Endothelial cell of umbilical vein (primary cell): ENCODE results near the gene MARVELD3. TPM values are rescaled to one million over a fixed set of nuclear protein-coding genes. Genes with fewer than 3 reads are reported as not detected.
"Not testable (repeated sequence)": the region's sequence is repeated elsewhere in the genome, so short reads cannot be mapped to it uniquely, and the experiment has no call there.

Source experiments
- BruUV-seq: library from RNA; stranded (reverse); fragments of 400-500 nt; replicated peaks from 2 replicates; lab custom pipeline; 2021; lab: Mats Ljungman, UMichigan
- CTCF ChIA-PET: fragments of 300-600, 350-600 bp; sonication (Branson Sonifier 250); formaldehyde crosslinking; loops from one replicate; lab custom pipeline; 2021; ENCODE audit warnings: antibody characterized with exemption, inconsistent platforms; lab: Charles Lee
- POLR2A ChIA-PET: fragments of 300-600, 350-600 bp; sonication (Branson Sonifier 250); formaldehyde crosslinking; loops from one replicate; lab custom pipeline; 2021; ENCODE audit warnings: antibody characterized with exemption, inconsistent platforms; lab: Charles Lee
- DNase-seq: peaks from one replicate; pipeline ENCODE4 v3.0.0-alpha.2; 2011; ENCODE audit warnings: low read depth, low spot score
- FAIRE-seq: peaks from 2 replicates; lab custom pipeline; 2011; peaks lifted over from hg19 to GRCh38; lab: Jason Lieb, UNC
- H2AFZ ChIP-seq: 2 replicates; pipeline ENCODE4 v1.6.0; 2012; ENCODE audit warnings: low read depth, low read length, control low read depth, inconsistent platforms
- H3K27ac ChIP-seq: 2 replicates; pipeline ENCODE4 v1.5.1; 2011; ENCODE audit warnings: low read depth, mild to moderate bottlenecking, control low read depth, low read length, moderate library complexity; ENCODE audit not compliant: insufficient read depth
- H3K27me3 ChIP-seq, 2 experiments: 2 replicates each; pipeline versions ENCODE4 v1.6.0 to v1.6.1; 2011; ENCODE audit warnings: low read length in 2 of 2, mixed read lengths in 1 of 2; ENCODE audit not compliant: control insufficient read depth in 2 of 2, insufficient read depth in 2 of 2
- H3K36me3 ChIP-seq, 2 experiments: 2 replicates in 1 of 2; 3 replicates in 1 of 2; pipeline ENCODE4 v1.5.1; 2011; ENCODE audit warnings: low read length in 2 of 2, mild to moderate bottlenecking in 1 of 2, moderate library complexity in 1 of 2; ENCODE audit not compliant: control insufficient read depth in 2 of 2, insufficient read depth in 2 of 2; ENCODE audit errors: extremely low read depth in 1 of 2
- H3K4me1 ChIP-seq: 3 replicates; pipeline ENCODE4 v1.5.1; 2011; ENCODE audit warnings: mild to moderate bottlenecking, low read length; ENCODE audit not compliant: control insufficient read depth, insufficient read depth; ENCODE audit errors: extremely low read depth
- H3K4me2 ChIP-seq: 2 replicates; pipeline ENCODE4 v1.6.1; 2011; ENCODE audit warnings: low read length, control low read depth, mixed read lengths; ENCODE audit not compliant: insufficient read depth
- H3K4me3 ChIP-seq, 3 experiments: fragments of 200-600 bp in 1 of 3; sonication (generic), shearing (Covaris generic) in 1 of 3; replicated peaks in 1 of 3; 2 replicates each; pipeline ENCODE4 v1.5.1; 2011 to 2016; ENCODE audit warnings: control low read depth in 3 of 3, low read length in 3 of 3, mild to moderate bottlenecking in 2 of 3, inconsistent platforms in 1 of 3, low read depth in 1 of 3, moderate library complexity in 1 of 3; ENCODE audit not compliant: insufficient read depth in 1 of 3
- H3K79me2 ChIP-seq: 2 replicates; pipeline ENCODE4 v1.6.0; 2012; ENCODE audit warnings: low read length, inconsistent platforms; ENCODE audit not compliant: control insufficient read depth, insufficient read depth
- H3K9ac ChIP-seq: replicated peaks from 2 replicates; pipeline ENCODE3; 2011; ENCODE audit warnings: low read length, control low read depth; ENCODE audit not compliant: insufficient read depth; ENCODE audit errors: extremely low read depth
- H3K9me1 ChIP-seq: replicated peaks from 3 replicates; pipeline ENCODE4 v1.6.0; 2011; ENCODE audit warnings: mild to moderate bottlenecking, low read length; ENCODE audit not compliant: control insufficient read depth, insufficient read depth; ENCODE audit errors: extremely low read depth
- H3K9me3 ChIP-seq: replicated peaks from 2 replicates; pipeline ENCODE4 v1.5.1; 2012; ENCODE audit warnings: low read length, inconsistent platforms; ENCODE audit not compliant: control insufficient read depth, insufficient read depth
- H4K20me1 ChIP-seq: replicated peaks from 2 replicates; pipeline ENCODE3; 2011; ENCODE audit warnings: mild to moderate bottlenecking, low read length; ENCODE audit not compliant: control insufficient read depth, insufficient read depth; ENCODE audit errors: extremely low read depth
- CTCF ChIP-seq, 2 donors: IDR thresholded peaks; 1 replicate in 1 of 2; 2 replicates in 1 of 2; pipeline ENCODE4 v1.5.1; 2011; ENCODE audit warnings: low read length in 2 of 2, mild to moderate bottlenecking in 2 of 2, moderate library complexity in 2 of 2, control low read depth in 1 of 2, inconsistent platforms in 1 of 2, low read depth in 1 of 2; ENCODE audit not compliant: insufficient read depth in 1 of 2; ENCODE audit errors: extremely low read depth in 1 of 2
- EZH2 ChIP-seq: IDR thresholded peaks from 2 replicates; pipeline ENCODE4 v1.6.1; 2012; ENCODE audit warnings: borderline replicate concordance, low read depth, mild to moderate bottlenecking, moderate library complexity, low read length, inconsistent platforms; ENCODE audit not compliant: severe bottlenecking
- FOS ChIP-seq: IDR thresholded peaks from 2 replicates; pipeline ENCODE4 v1.6.1; 2011; ENCODE audit warnings: mild to moderate bottlenecking, low read length, moderate library complexity, borderline replicate concordance; ENCODE audit not compliant: insufficient read depth
- GATA2 ChIP-seq: IDR thresholded peaks from 2 replicates; pipeline ENCODE4 v1.7.0; 2011; ENCODE audit warnings: low read depth, mild to moderate bottlenecking, moderate library complexity, mixed read lengths, low read length; ENCODE audit not compliant: insufficient read length, insufficient read depth
- JUN ChIP-seq: IDR thresholded peaks from 2 replicates; pipeline ENCODE4 v1.6.1; 2011; ENCODE audit warnings: borderline replicate concordance, low read depth; ENCODE audit not compliant: insufficient read length, insufficient read depth
- MAX ChIP-seq: IDR thresholded peaks from 2 replicates; pipeline ENCODE4 v1.6.1; 2011; ENCODE audit not compliant: insufficient read depth, insufficient read length
- MYC ChIP-seq: IDR thresholded peaks from one replicate; pipeline ENCODE4 v1.6.1; 2011; ENCODE audit warnings: mild to moderate bottlenecking, low read depth, low read length
- POLR2A ChIP-seq: IDR thresholded peaks from 2 replicates; pipeline ENCODE4 v1.6.1; 2012; ENCODE audit warnings: low read depth, mild to moderate bottlenecking, control low read depth, low read length
- POLR2AphosphoS5 ChIP-seq: IDR thresholded peaks from 2 replicates; pipeline ENCODE4 v1.6.1; 2012; ENCODE audit warnings: low read depth, mild to moderate bottlenecking, control low read depth, low read length, moderate library complexity; ENCODE audit not compliant: insufficient read depth
- dilution Hi-C: fragments of 300-500 bp; cut with MboI; formaldehyde crosslinking; loops from one replicate; pipeline ENCODE4 v1.15.0; 2019; ENCODE audit warnings: low sequenced_read_pairs; ENCODE audit not compliant: extremely low pct_ligation_motif_present
- intact Hi-C: fragments of 100-400 bp; cut with micrococcal nuclease; formaldehyde crosslinking; loops from one replicate; pipeline ENCODE4 v1.10.0; 2022
- polyA plus RNA-seq, 4 experiments: library from polyadenylated mRNA; depleted of rRNA in 3 of 4; stranded (reverse) in 3 of 4; unstranded in 1 of 4; fragments of >200 nt; gene quantifications; 2 replicates each; pipeline versions ENCODE4 v1.2.1 to v1.2.3, GENCODE V29; 2011 to 2012; ENCODE audit warnings: missing spikeins in 1 of 4
- total RNA-seq: library from RNA; stranded (reverse); gene quantifications from 2 replicates; pipeline ENCODE4 v1.2.3, GENCODE V29; 2021

MARVELD3 gene
- total and polyA plus RNA-seq, 2 donors (not counting 3 experiments of a cell fraction or from before 2014, with no cell fraction given), result not detected

DNA sequence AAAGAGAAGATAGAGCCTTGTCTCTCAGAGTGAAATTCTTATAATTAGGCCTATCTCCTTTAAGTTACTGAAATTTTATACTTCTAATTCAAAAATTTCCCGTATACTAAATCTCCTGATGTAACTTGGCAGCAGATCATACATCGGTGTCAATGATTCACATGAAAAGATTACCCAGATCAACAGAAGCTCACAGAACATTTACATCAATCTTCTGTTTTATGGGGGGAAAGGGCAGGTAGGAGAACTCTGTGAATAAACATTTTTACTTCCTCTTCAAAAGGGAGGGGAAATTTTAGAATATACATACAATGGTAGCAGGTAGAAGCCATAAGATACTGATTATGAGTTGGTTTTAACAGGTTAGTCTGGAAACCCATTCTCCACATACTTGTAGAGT lies 55.4 kb downstream of the MARVELD3 start:
- Histone ChIP-seq H3K27me3 (no peaks in the 10 kb centered on the region), H3K79me2 (no peaks in the 10 kb centered on the region), H3K9ac (no peak overlapping the region), H4K20me1 (no peaks in the 10 kb centered on the region), H3K9me3 (no peaks in the 10 kb centered on the region), H3K4me1 (no peaks in the 10 kb centered on the region), H3K4me3 (no peak overlapping the region), H3K4me2 (no peak overlapping the region), H3K27ac (no peak overlapping the region), H2AFZ (no peak overlapping the region), H3K36me3 (peaks cover 1 to 6% of the 10 kb centered on the region in 2 experiments), H3K9me1 (no peaks in the 10 kb centered on the region)
- FAIRE-seq (no peak), DNase-seq (no peak)
- dilution Hi-C loops, result no loop called here
- BruUV-seq, result no TSS peak
- intact Hi-C loops, result no loop called here
- CTCF ChIA-PET, result interaction anchor here (0.7 kb wide), 1 partner anchor 16 kb away, joined by 4 read pairs; no protein-coding TSS in a partner anchor
- POLR2A ChIA-PET, result no interaction called here
- no peak for TF ChIP-seq MAX
- TF ChIP-seq MYC, result no peak
- TF ChIP-seq GATA2, result no peak
- no peak for TF ChIP-seq JUN
- no peak for TF ChIP-seq FOS
- no peak for TF ChIP-seq EZH2
- no peak for TF ChIP-seq POLR2A
- no peak for TF ChIP-seq CTCF (IDR thresholded peaks at IDR 0.05; ENCODE audit: extremely low read depth in 1 of 2, insufficient read depth in 1 of 2, low read depth in 1 of 2, low read length in 2 of 2)
- TF ChIP-seq POLR2AphosphoS5, result no peak

DNA sequence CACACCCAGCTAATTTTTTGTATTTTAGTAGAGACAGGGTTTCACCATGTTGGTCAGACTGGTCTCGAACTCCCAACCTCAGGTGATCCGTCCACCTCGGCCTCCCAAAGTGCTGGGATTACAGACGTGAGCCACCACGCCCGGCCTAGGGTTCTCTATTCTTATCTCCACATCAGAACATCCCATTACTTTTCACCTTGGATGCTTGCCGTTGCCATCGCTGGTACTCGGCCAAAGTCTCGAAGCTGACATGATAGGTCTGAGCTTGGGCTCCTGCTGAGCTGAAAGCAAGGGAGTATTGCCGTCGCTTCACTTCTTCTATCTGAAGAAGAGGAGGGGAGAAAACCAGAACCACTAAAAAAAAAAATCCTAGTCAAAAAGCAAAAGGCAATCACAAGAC lies 58.3 kb downstream of the MARVELD3 start:
- FAIRE-seq, H3K79me2 ChIP-seq, H3K4me1 ChIP-seq, DNase-seq, H3K9me3 ChIP-seq, H3K4me2 ChIP-seq, intact Hi-C loops, dilution Hi-C loops, H3K36me3 ChIP-seq, H3K9me1 ChIP-seq, H3K4me3 ChIP-seq, H3K27me3 ChIP-seq, H4K20me1 ChIP-seq, BruUV-seq, POLR2A ChIA-PET, H3K27ac ChIP-seq, H3K9ac ChIP-seq, H2AFZ ChIP-seq: not testable (repeated sequence)
- CTCF ChIA-PET, result interaction anchor here (0.7 to 1.1 kb wide), 2 partner anchors 73 to 134 kb away, joined by 3 read pairs; no protein-coding TSS in a partner anchor
